NCI-H2107 treated with DMSO at 0.1 percent for 48 hours (cell line): ENCODE measurements around the gene OMD.

ENCODE experiments used
- DNase-seq: peaks from one replicate; lab custom pipeline; 2025; ENCODE audit not compliant: unreplicated experiment; lab: John Stamatoyannopoulos, UW

OMD gene

GRCh38 chr9:92373167-92373566 lies 51.1 kb downstream of the OMD start:
- DNase-seq, result no peak

- no peak for DNase-seq
These were observed 55.2 kb downstream of the OMD start for GRCh38 chr9:92369075-92369474.
